GM18867 (cell line): ENCODE measurements around the gene COG3.

Experiments
- ATAC-seq: cut with Tn5 transposase; IDR thresholded peaks from one replicate; pipeline ENCODE4 v1.9.1; 2021; ENCODE audit warnings: mild to moderate bottlenecking, moderate library complexity; ENCODE audit not compliant: unreplicated experiment

The COG3 gene

GRCh38 chr13:45544520-45544919, 79.8 kb downstream of the COG3 start:
- ATAC-seq: no peak

- ATAC-seq: no peak
Measured at GRCh38 chr13:45545686-45546409, 81.1 kb downstream of the COG3 start.

- no peak for ATAC-seq
Measured at GRCh38 chr13:45546410-45546765, 81.6 kb downstream of the COG3 start.

- no peak for ATAC-seq
Measured at GRCh38 chr13:45548281-45548680, 83.5 kb downstream of the COG3 start.

GRCh38 chr13:45554604-45555109, 89.9 kb downstream of the COG3 start:
- no peak for ATAC-seq

- ATAC-seq: no peak
Measured at GRCh38 chr13:45564133-45564776, 99.5 kb downstream of the COG3 start.

GRCh38 chr13:45565331-45565730, 100.6 kb downstream of the COG3 start:
- ATAC-seq: no peak

GRCh38 chr13:45575146-45575829, 110.5 kb downstream of the COG3 start:
- no peak for ATAC-seq

- ATAC-seq: no peak
Measured at GRCh38 chr13:45575830-45576180, 111.1 kb downstream of the COG3 start.

- no peak for ATAC-seq
Measured at GRCh38 chr13:45576466-45576865, 111.7 kb downstream of the COG3 start.

- no peak for ATAC-seq
Measured at GRCh38 chr13:45582408-45583076, 117.8 kb downstream of the COG3 start.

GRCh38 chr13:45584816-45585215, 120.1 kb downstream of the COG3 start:
- no peak for ATAC-seq
